ENCODE data around the gene CDK5R1. TPM values are rescaled to one million over a fixed set of nuclear protein-coding genes. Genes with fewer than 3 reads are reported as not detected.

The CDK5R1 gene
- total and polyA plus RNA-seq, 2 donors (not counting 3 experiments of a cell fraction or from before 2014, with no cell fraction given), result 1.6 to 3.9 TPM

DNA sequence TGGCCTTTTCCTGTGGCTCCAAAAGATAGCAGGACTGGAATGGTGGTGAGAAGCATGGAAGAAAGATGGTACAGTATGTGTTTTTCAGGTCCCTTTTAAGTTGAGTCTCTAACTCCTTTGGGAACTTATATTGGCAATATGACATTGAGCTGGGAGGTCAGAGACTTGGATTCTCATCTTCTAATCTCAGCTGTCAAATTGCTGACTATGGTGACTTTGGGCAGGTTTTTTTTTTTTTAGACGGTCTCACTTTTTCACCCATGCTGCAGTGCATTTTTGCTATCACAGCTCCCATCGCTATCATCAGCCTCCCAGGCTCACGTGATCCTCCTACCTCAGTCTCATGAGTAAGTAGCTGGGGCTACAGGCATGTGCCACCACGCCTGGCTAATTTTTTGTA lies 15.1 kb upstream of the CDK5R1 start:
- ChIA-PET POLR2A (no interaction called here), CTCF (interaction anchor here (5.7 kb wide), 1 partner anchor 9 kb away, joined by 42 read pairs; no protein-coding TSS in a partner anchor)
- BruUV-seq (replicated peaks), result no TSS peak
- Histone ChIP-seq H3K79me2 (ENCODE audit: control insufficient read depth, insufficient read depth, low read length) (peaks cover 22% of the 10 kb centered on the region), H3K9me1 (replicated peaks; ENCODE audit: control insufficient read depth, extremely low read depth, insufficient read depth, low read length) (no peaks in the 10 kb centered on the region), H3K9ac (replicated peaks; ENCODE audit: extremely low read depth, insufficient read depth, low read length) (no peak overlapping the region), H4K20me1 (replicated peaks; ENCODE audit: control insufficient read depth, extremely low read depth, insufficient read depth, low read length) (no peaks in the 10 kb centered on the region), H3K4me3 (replicated peaks in 1 of 3; ENCODE audit: insufficient read depth in 1 of 3, low read depth in 1 of 3, low read length in 3 of 3) (no peak overlapping the region), H3K36me3 (ENCODE audit: control insufficient read depth in 2 of 2, extremely low read depth in 1 of 2, insufficient read depth in 2 of 2, low read length in 2 of 2) (peaks cover 47 to 52% of the 10 kb centered on the region in 2 experiments), H2AFZ (ENCODE audit: low read depth, low read length) (no peak overlapping the region), H3K4me2 (ENCODE audit: insufficient read depth, low read length) (no peak overlapping the region), H3K4me1 (ENCODE audit: control insufficient read depth, extremely low read depth, insufficient read depth, low read length) (no peaks in the 10 kb centered on the region), H3K9me3 (replicated peaks; ENCODE audit: control insufficient read depth, insufficient read depth, low read length) (no peaks in the 10 kb centered on the region), H3K27me3 (ENCODE audit: control insufficient read depth in 2 of 2, insufficient read depth in 2 of 2, low read length in 2 of 2) (no peaks in the 10 kb centered on the region), H3K27ac (ENCODE audit: insufficient read depth, low read depth, low read length) (no peak overlapping the region)
- TF ChIP-seq POLR2A (IDR thresholded peaks at IDR 0.05; ENCODE audit: low read depth, low read length), result no peak
- TF ChIP-seq JUN (IDR thresholded peaks at IDR 0.05; ENCODE audit: borderline replicate concordance, insufficient read depth, insufficient read length, low read depth), result no peak
- TF ChIP-seq, protein P1, sequence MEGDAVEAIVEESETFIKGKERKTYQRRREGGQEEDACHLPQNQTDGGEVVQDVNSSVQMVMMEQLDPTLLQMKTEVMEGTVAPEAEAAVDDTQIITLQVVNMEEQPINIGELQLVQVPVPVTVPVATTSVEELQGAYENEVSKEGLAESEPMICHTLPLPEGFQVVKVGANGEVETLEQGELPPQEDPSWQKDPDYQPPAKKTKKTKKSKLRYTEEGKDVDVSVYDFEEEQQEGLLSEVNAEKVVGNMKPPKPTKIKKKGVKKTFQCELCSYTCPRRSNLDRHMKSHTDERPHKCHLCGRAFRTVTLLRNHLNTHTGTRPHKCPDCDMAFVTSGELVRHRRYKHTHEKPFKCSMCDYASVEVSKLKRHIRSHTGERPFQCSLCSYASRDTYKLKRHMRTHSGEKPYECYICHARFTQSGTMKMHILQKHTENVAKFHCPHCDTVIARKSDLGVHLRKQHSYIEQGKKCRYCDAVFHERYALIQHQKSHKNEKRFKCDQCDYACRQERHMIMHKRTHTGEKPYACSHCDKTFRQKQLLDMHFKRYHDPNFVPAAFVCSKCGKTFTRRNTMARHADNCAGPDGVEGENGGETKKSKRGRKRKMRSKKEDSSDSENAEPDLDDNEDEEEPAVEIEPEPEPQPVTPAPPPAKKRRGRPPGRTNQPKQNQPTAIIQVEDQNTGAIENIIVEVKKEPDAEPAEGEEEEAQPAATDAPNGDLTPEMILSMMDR (IDR thresholded peaks at IDR 0.05; ENCODE audit: extremely low read depth in 1 of 2, insufficient read depth in 1 of 2, low read depth in 1 of 2, low read length in 2 of 2), result no peak
- no peak for TF ChIP-seq GATA2 (IDR thresholded peaks at IDR 0.05; ENCODE audit: insufficient read depth, insufficient read length, low read depth, low read length)
- no peak for TF ChIP-seq EZH2 (IDR thresholded peaks at IDR 0.05; ENCODE audit: borderline replicate concordance, low read depth, low read length, severe bottlenecking)
- no peak for TF ChIP-seq FOS (IDR thresholded peaks at IDR 0.05; ENCODE audit: borderline replicate concordance, insufficient read depth, low read length)
- TF ChIP-seq MYC (IDR thresholded peaks at IDR 0.05; ENCODE audit: low read depth, low read length), result no peak
- TF ChIP-seq, protein P2, sequence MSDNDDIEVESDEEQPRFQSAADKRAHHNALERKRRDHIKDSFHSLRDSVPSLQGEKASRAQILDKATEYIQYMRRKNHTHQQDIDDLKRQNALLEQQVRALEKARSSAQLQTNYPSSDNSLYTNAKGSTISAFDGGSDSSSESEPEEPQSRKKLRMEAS (IDR thresholded peaks at IDR 0.05; ENCODE audit: insufficient read depth, insufficient read length), result no peak
- no peak for TF ChIP-seq POLR2AphosphoS5 (IDR thresholded peaks at IDR 0.05; ENCODE audit: insufficient read depth, low read depth, low read length)
- dilution Hi-C loops (cut with MboI; ENCODE audit: extremely low pct_ligation_motif_present, low sequenced_read_pairs) (no loop called here), intact Hi-C loops (cut with micrococcal nuclease) (no loop called here)
- DNase-seq (ENCODE audit: low read depth, low spot score) (no peak), FAIRE-seq (no peak)

Measured in endothelial cell of umbilical vein (primary cell).